Measurements from ENCODE around the gene VAC14.

- TF ChIP-seq CTCF (IDR thresholded peaks at IDR 0.05) (no peak), POLR2A (IDR thresholded peaks at IDR 0.05) (no peak)
Observed at GRCh38 chr16:70754851-70755600, 45.9 kb downstream of the VAC14 start.

Data from vagina (tissue), 2 donors.